Peyer's patch (tissue), 4 donors: ENCODE results near the gene COL23A1.

ENCODE experiments used
- POLR2A ChIP-seq, 2 donors: fragments of 450-650 bp; IDR thresholded peaks; one replicate each; pipeline ENCODE4 v1.5.1; 2017; ENCODE audit warnings: antibody characterized with exemption in 2 of 2, mild to moderate bottlenecking in 2 of 2, moderate library complexity in 2 of 2
- TF ChIP-seq, protein P1 (sequence below), 6 experiments: fragments of 450-650 bp in 4 of 6; fragments of 200-600 bp in 2 of 6; sonication (generic) in 1 of 6; IDR thresholded peaks; one replicate each; pipeline ENCODE4 v1.5.1; 2017 to 2019; ENCODE audit warnings: antibody characterized with exemption in 6 of 6, mild to moderate bottlenecking in 3 of 6, moderate library complexity in 1 of 6

DNA sequence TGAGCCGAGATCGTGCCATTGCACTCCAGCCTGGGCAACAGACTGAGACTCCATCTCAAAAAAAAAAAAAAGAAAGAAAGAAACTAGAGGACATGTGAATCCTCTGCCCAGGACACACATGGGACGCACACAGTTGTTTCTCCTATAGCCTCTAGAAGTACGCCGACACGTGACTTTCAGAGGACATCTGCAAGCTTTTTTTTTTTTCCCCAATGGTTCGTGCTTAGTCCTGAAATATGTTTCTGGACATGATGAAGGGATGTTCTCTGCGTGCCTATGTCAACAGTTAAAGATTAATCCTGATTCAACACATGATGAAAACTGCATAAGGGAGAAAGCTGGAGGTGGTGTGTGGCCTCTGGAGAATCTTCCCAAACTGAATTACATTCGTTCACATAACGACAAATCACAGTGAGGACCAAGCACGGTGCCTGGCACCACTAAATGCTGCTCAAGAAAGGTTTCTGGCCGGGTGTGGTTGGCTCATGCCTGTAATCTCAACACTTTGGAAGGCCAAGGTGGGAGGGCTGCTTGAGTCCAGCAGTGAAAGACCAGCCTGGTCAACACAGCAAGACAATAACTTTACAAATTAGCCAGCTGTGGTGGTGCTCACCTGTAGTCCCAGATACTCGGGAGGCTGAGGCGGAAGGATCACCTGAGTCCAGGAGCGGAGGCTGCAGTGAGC is 9.8 kb downstream of the COL23A1 start:
- no peak for TF ChIP-seq POLR2A (IDR thresholded peaks at IDR 0.05)
- TF ChIP-seq, protein P1, sequence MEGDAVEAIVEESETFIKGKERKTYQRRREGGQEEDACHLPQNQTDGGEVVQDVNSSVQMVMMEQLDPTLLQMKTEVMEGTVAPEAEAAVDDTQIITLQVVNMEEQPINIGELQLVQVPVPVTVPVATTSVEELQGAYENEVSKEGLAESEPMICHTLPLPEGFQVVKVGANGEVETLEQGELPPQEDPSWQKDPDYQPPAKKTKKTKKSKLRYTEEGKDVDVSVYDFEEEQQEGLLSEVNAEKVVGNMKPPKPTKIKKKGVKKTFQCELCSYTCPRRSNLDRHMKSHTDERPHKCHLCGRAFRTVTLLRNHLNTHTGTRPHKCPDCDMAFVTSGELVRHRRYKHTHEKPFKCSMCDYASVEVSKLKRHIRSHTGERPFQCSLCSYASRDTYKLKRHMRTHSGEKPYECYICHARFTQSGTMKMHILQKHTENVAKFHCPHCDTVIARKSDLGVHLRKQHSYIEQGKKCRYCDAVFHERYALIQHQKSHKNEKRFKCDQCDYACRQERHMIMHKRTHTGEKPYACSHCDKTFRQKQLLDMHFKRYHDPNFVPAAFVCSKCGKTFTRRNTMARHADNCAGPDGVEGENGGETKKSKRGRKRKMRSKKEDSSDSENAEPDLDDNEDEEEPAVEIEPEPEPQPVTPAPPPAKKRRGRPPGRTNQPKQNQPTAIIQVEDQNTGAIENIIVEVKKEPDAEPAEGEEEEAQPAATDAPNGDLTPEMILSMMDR (IDR thresholded peaks at IDR 0.05) = no peak
